B cell (primary cell): ENCODE measurements around the gene CTSK.

Source experiments
- CTCF ChIP-seq: fragments of 200-600 bp; IDR thresholded peaks from one replicate; pipeline ENCODE4 v1.8.0; 2022; ENCODE audit warnings: antibody characterized with exemption, mild to moderate bottlenecking
- EZH2 ChIP-seq: IDR thresholded peaks from 2 replicates; pipeline ENCODE4 v1.6.1; 2012; ENCODE audit warnings: borderline replicate concordance, low read depth, mild to moderate bottlenecking, moderate library complexity, low read length; ENCODE audit not compliant: insufficient read depth, poor library complexity, severe bottlenecking

GRCh38 chr1:150809651-150810050 lies 1.6 kb upstream of the CTSK start:
- TF ChIP-seq CTCF, result no peak
- TF ChIP-seq EZH2, result no peak
